Fibroblast of lung (primary cell): ENCODE data around the gene DPM3.

Experiments used
- EZH2 ChIP-seq: IDR thresholded peaks from 2 replicates; pipeline ENCODE4 v1.5.1; 2012; ENCODE audit warnings: low read length, control low read depth, mild to moderate bottlenecking; ENCODE audit errors: missing control alignments
- TF ChIP-seq, protein P1 (sequence below), 2 donors: IDR thresholded peaks in 1 of 2; conservative IDR thresholded peaks in 1 of 2; 1 replicate in 1 of 2; 2 replicates in 1 of 2; pipeline ENCODE4 v1.5.1; 2011 to 2012; ENCODE audit warnings: low read length in 2 of 2, control low read depth in 1 of 2, inconsistent platforms in 1 of 2, low read depth in 1 of 2, mild to moderate bottlenecking in 1 of 2

DNA sequence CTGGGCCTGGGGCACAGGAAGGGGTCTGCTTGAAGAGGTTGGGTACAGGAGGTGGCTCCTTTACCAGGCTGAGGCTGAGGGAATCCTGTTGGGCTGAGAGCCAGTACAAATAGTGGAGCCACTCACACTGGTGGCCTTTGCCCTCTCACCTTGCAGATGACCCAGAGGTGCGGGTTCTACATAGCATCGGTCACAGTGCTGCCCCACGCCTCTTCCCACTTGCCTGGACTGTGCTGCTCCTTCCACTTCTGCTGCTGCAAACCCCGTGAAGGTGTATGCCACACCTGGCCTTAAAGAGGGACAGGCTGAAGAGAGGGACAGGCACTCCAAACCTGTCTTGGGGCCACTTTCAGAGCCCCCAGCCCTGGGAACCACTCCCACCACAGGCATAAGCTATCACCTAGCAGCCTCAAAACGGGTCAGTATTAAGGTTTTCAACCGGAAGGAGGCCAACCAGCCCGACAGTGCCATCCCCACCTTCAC is 6.5 kb downstream of the DPM3 start:
- TF ChIP-seq, protein P1, sequence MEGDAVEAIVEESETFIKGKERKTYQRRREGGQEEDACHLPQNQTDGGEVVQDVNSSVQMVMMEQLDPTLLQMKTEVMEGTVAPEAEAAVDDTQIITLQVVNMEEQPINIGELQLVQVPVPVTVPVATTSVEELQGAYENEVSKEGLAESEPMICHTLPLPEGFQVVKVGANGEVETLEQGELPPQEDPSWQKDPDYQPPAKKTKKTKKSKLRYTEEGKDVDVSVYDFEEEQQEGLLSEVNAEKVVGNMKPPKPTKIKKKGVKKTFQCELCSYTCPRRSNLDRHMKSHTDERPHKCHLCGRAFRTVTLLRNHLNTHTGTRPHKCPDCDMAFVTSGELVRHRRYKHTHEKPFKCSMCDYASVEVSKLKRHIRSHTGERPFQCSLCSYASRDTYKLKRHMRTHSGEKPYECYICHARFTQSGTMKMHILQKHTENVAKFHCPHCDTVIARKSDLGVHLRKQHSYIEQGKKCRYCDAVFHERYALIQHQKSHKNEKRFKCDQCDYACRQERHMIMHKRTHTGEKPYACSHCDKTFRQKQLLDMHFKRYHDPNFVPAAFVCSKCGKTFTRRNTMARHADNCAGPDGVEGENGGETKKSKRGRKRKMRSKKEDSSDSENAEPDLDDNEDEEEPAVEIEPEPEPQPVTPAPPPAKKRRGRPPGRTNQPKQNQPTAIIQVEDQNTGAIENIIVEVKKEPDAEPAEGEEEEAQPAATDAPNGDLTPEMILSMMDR (conservative IDR thresholded peaks at IDR 0.05 in 1 of 2, IDR thresholded peaks at IDR 0.05 in 1 of 2; ENCODE audit: low read depth in 1 of 2, low read length in 2 of 2): no peak
- no peak for TF ChIP-seq EZH2
